Measurements from ENCODE around the gene ZNF750. TPM values are rescaled to one million over a fixed set of nuclear protein-coding genes. Genes with fewer than 3 reads are reported as not detected.

The ZNF750 gene
- total and polyA plus RNA-seq, 2 of the 13 experiments (the other 11 are each of a cell fraction or from before 2014, with no cell fraction given), result not detected

- POLR2A ChIA-PET, result no interaction called here
- intact Hi-C loops (cut with micrococcal nuclease; ENCODE audit: unreplicated experiment) (no loop called here), in situ Hi-C loops (cut with HindIII; ENCODE audit: extremely low pct_ligation_motif_present, low pct_unique_long_range_greater_than_20kb) (no loop called here)
- 96% methylated on average over 8 of the region's 8 CpGs for WGBS (ENCODE audit: low lambda C conversion rate)
- DNase-seq (ENCODE audit: low spot score) (no peak), ATAC-seq (no peak), FAIRE-seq (no peak)
- no peaks in the 10 kb centered on the region for H3K79me2 ChIP-seq (ENCODE audit: insufficient read depth, low read length)
- no TSS peak for BruUV-seq (replicated peaks)
- no peak overlapping the region for H3K9ac ChIP-seq (ENCODE audit: insufficient read depth, low read depth, low read length)
- CTCF ChIA-PET (ENCODE audit: low intra/inter-chr PET ratio, low total read pairs), result no interaction called here
- peaks cover 24% of the 10 kb centered on the region for H3K4me1 ChIP-seq (ENCODE audit: insufficient read depth, low read length)
- no peak overlapping the region for H2AFZ ChIP-seq (ENCODE audit: low read length)
- no peaks in the 10 kb centered on the region for H3K9me3 ChIP-seq (ENCODE audit: low read length)
- H3K4me2 ChIP-seq (ENCODE audit: low read depth, low read length), result no peak overlapping the region
- TF ChIP-seq NPAS2 (CRISPR knock-in tag; IDR thresholded peaks at IDR 0.05; ENCODE audit: borderline replicate concordance), result no peak
- no peak for TF ChIP-seq ZNF34 (CRISPR knock-in tag; IDR thresholded peaks at IDR 0.05; ENCODE audit: borderline replicate concordance)
- peak; percentile 75; the same call in 1 of the 2 replicates for TF ChIP-seq CEBPB (IDR thresholded peaks at IDR 0.05; ENCODE audit: borderline replicate concordance, low read depth, low read length)
- H3K27me3 ChIP-seq (ENCODE audit: control insufficient read depth in 1 of 2, insufficient read depth in 2 of 2, low read length in 2 of 2), result no peaks in the 10 kb centered on the region
- H3K36me3 ChIP-seq (replicated peaks in 1 of 2; ENCODE audit: control insufficient read depth in 1 of 2, insufficient read depth in 2 of 2, low read length in 2 of 2), result peaks cover 7 to 25% of the 10 kb centered on the region in 2 experiments; a peak in 4 of 5 replicates
- H3K27ac ChIP-seq (ENCODE audit: extremely low read length, insufficient read depth, low read length), result no peak overlapping the region
- H3K4me3 ChIP-seq (replicated peaks in 1 of 3; ENCODE audit: insufficient read depth in 1 of 3, low read depth in 2 of 3, low read length in 3 of 3), result no peak overlapping the region
- no peaks in the 10 kb centered on the region for H4K20me1 ChIP-seq (ENCODE audit: insufficient read depth, low read length)
These were observed 14.2 kb downstream of the ZNF750 start for GRCh38 chr17:82825540-82826124.

- FAIRE-seq, result no peak
- no peak overlapping the region for H3K4me2 ChIP-seq (ENCODE audit: low read depth, low read length)
- TF ChIP-seq GTF3A (CRISPR knock-in tag; conservative IDR thresholded peaks at IDR 0.05), result no peak
- TF ChIP-seq HDAC2 (CRISPR knock-in tag; IDR thresholded peaks at IDR 0.05), result 0 out of 2 replicates have a peak, but pooled peaks have one; percentile 19
- TF ChIP-seq GMEB1 (CRISPR knock-in tag; IDR thresholded peaks at IDR 0.05; ENCODE audit: borderline replicate concordance), result no peak
- no peak for TF ChIP-seq TIGD3 (CRISPR knock-in tag; IDR thresholded peaks at IDR 0.05; ENCODE audit: borderline replicate concordance)
- TF ChIP-seq STAG1 (CRISPR knock-in tag; IDR thresholded peaks at IDR 0.05), result peak; percentile 38
- no peak for TF ChIP-seq SOX6 (IDR thresholded peaks at IDR 0.05)
- no peak for TF ChIP-seq SOX6 (CRISPR knock-in tag; IDR thresholded peaks at IDR 0.05)
- 0 out of 2 replicates have a peak, but pooled peaks have one; percentile 21 for TF ChIP-seq ZNF280B (CRISPR knock-in tag; IDR thresholded peaks at IDR 0.05; ENCODE audit: borderline replicate concordance)
- peak; percentile 89; the same call in 1 of the 2 replicates for TF ChIP-seq THRA (CRISPR knock-in tag; IDR thresholded peaks at IDR 0.05; ENCODE audit: borderline replicate concordance)
These were observed 16.8 kb downstream of the ZNF750 start for GRCh38 chr17:82823004-82823403.

More at GRCh38 chr17:82823004-82823403, 16.8 kb downstream of the ZNF750 start:
- DNase-seq (ENCODE audit: low spot score), result peak; percentile 15
- Histone ChIP-seq H2AFZ (ENCODE audit: low read length) (no peak overlapping the region), H3K27ac (ENCODE audit: extremely low read length, insufficient read depth, low read length) (peak overlapping the region; percentile 8), H3K4me3 (replicated peaks in 1 of 3; ENCODE audit: insufficient read depth in 1 of 3, low read depth in 2 of 3, low read length in 3 of 3) (no peak overlapping the region), H3K36me3 (replicated peaks in 1 of 2; ENCODE audit: control insufficient read depth in 1 of 2, insufficient read depth in 2 of 2, low read length in 2 of 2) (peaks cover 2 to 18% of the 10 kb centered on the region in 2 experiments; a peak in 2 of 5 replicates), H3K9ac (ENCODE audit: insufficient read depth, low read depth, low read length) (no peak overlapping the region), H3K9me3 (ENCODE audit: low read length) (no peaks in the 10 kb centered on the region), H3K79me2 (ENCODE audit: insufficient read depth, low read length) (no peaks in the 10 kb centered on the region), H3K4me1 (ENCODE audit: insufficient read depth, low read length) (peaks cover 24% of the 10 kb centered on the region), H4K20me1 (ENCODE audit: insufficient read depth, low read length) (no peaks in the 10 kb centered on the region), H3K27me3 (ENCODE audit: control insufficient read depth in 1 of 2, insufficient read depth in 2 of 2, low read length in 2 of 2) (no peaks in the 10 kb centered on the region)
- 93% methylated on average over 3 of the region's 5 CpGs for WGBS (ENCODE audit: low lambda C conversion rate)
- POLR2A ChIA-PET, result no interaction called here
- in situ Hi-C loops (cut with HindIII; ENCODE audit: extremely low pct_ligation_motif_present, low pct_unique_long_range_greater_than_20kb) (no loop called here), intact Hi-C loops (cut with micrococcal nuclease; ENCODE audit: unreplicated experiment) (no loop called here)
- ATAC-seq, result peak; percentile 94
- CTCF ChIA-PET (ENCODE audit: low intra/inter-chr PET ratio, low total read pairs), result no interaction called here
- BruUV-seq (replicated peaks), result no TSS peak
